ENCODE measurements around the gene WDR81. TPM values are rescaled to one million over a fixed set of nuclear protein-coding genes. Genes with fewer than 3 reads are reported as not detected.
A peak's percentile ranks its signal among the peaks of the same experiment; 100 is the strongest.

The WDR81 gene
- total and polyA plus RNA-seq, 10 of the 15 experiments (the other 5 are each of a cell fraction or from before 2014, with no cell fraction given), result 0.13 to 22.4 (median 7.3) TPM; not detected in 1

DNA sequence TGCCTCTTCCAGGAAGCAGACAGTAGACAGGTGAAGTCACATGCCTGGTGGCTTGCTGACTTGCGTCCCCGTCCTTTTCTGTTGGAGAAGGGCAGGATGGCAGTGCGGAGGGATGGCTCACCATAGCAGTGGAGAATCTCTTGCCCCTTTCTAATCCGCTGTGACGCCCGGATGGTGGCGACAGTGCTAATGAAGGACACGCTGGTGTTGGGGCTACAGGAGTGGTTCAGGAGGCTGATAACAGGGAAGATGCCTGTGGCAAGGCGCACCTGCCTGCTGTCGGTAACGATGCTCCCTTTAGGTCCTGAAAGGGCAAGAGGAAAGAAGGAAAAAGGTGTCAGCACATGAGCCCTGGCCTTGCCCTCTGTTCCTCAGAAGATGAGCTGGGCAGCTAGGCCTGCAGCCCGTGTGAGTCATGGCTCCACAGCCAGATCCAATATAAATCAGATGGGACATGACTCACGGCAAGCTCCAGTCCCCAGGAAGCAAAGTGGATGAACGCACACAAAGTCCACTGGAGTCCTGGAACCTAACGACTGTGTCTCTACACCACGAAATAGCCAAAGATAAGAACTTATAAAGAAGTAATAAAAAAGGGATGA lies 62.9 kb downstream of the WDR81 start:
- Histone ChIP-seq H3K27me3 (replicated peaks in 1 of 2; ENCODE audit: control insufficient read depth in 2 of 2, insufficient read depth in 2 of 2, low read length in 1 of 2) (no peaks in the 10 kb centered on the region), H2AFZ (ENCODE audit: control insufficient read depth, low read depth, low read length) (no peak overlapping the region), H3K4me1 (ENCODE audit: control insufficient read depth, insufficient read depth, low read length) (no peaks in the 10 kb centered on the region), H3K79me2 (ENCODE audit: control insufficient read depth, insufficient read depth, low read length) (no peaks in the 10 kb centered on the region), H4K20me1 (ENCODE audit: control insufficient read depth, insufficient read depth) (no peaks in the 10 kb centered on the region), H3K9ac (ENCODE audit: control insufficient read depth, insufficient read depth, low read length) (no peak overlapping the region), H3K9me3 (replicated peaks; ENCODE audit: control insufficient read depth, insufficient read depth, low read length) (no peaks in the 10 kb centered on the region), H3K4me3 (no peak overlapping the region), H3K4me2 (ENCODE audit: control insufficient read depth, insufficient read depth) (no peak overlapping the region), H3K27ac (ENCODE audit: control insufficient read depth, insufficient read depth) (no peak overlapping the region), H3K36me3 (ENCODE audit: control insufficient read depth in 2 of 2, insufficient read depth in 2 of 2, low read length in 1 of 2) (peaks cover 11 to 12% of the 10 kb centered on the region in 2 experiments)
- ATAC-seq (no peak), DNase-seq (ENCODE audit: low read depth, low spot score) (no peak), FAIRE-seq (no peak)
- in situ Hi-C loops (cut with MboI) (no loop called here), intact Hi-C loops (cut with micrococcal nuclease; ENCODE audit: unreplicated experiment) (loop anchor here (10.0 kb wide), 1 partner anchor 123 kb away; no protein-coding TSS in a partner anchor)
- 98% methylated on average over 16 of the region's 16 CpGs for WGBS (ENCODE audit: insufficient coverage, insufficient replicate concordance, low lambda C conversion rate, missing lambda C conversion rate)
- no peak for TF ChIP-seq ZBED1 (IDR thresholded peaks at IDR 0.05; ENCODE audit: borderline replicate concordance)
- TF ChIP-seq EED (IDR thresholded peaks at IDR 0.05; ENCODE audit: low read depth), result no peak
- TF ChIP-seq IKZF1 (conservative IDR thresholded peaks at IDR 0.05), result no peak
- TF ChIP-seq BMI1 (IDR thresholded peaks at IDR 0.05; ENCODE audit: borderline replicate concordance), result no peak
- TF ChIP-seq SP1 (IDR thresholded peaks at IDR 0.05; ENCODE audit: low read depth, low read length), result no peak
- no peak for TF ChIP-seq MEF2A (IDR thresholded peaks at IDR 0.05; ENCODE audit: insufficient read depth, low read depth, low read length)
- TF ChIP-seq MTA2 (IDR thresholded peaks at IDR 0.05; ENCODE audit: low read depth), result no peak
- no peak for TF ChIP-seq BACH1 (IDR thresholded peaks at IDR 0.05; ENCODE audit: borderline replicate concordance)
- TF ChIP-seq RUNX3 (IDR thresholded peaks at IDR 0.05; ENCODE audit: low read length), result no peak
- TF ChIP-seq KLF5 (IDR thresholded peaks at IDR 0.05; ENCODE audit: partially characterized antibody), result no peak
- TF ChIP-seq REST (IDR thresholded peaks at IDR 0.05; ENCODE audit: low read depth, low read length), result no peak
- ChIA-PET POLR2A (no interaction called here), CTCF (interaction anchor here (8.5 kb wide), 1 partner anchor 67 kb away, joined by 121 read pairs; no protein-coding TSS in a partner anchor), SMC1A (ENCODE audit: uncharacterized antibody, unreplicated experiment) (interaction anchor here (0.8 kb wide), 1 partner anchor 66 kb away, joined by 4 read pairs; no protein-coding TSS in a partner anchor), RAD21 (ENCODE audit: unreplicated experiment) (interaction anchor here (0.6 kb wide), 1 partner anchor 8 kb away, joined by 3 read pairs; no protein-coding TSS in a partner anchor)
- no TSS peak for BruUV-seq (replicated peaks)

MicroRNA genes within 50 kb of the gene (microRNA counts, 767-probe panel; counts per million panel counts)
- microRNA hsa-miR-22-3p, result 2,876 counts per million, percentile 87 among the panel's probes with 10 or more counts

Other genes starting within 250 kb of the WDR81 start
Only the 7 nearest of the 12 such genes appear.
- 9.4 and 11.6 TPM in 2 replicates for gene SLC43A2, start 95.9 kb upstream of the WDR81 start, total RNA-seq (2014; rRNA removed)
- 3.5 and 4.7 TPM in 2 replicates for gene SLC43A2, start 95.9 kb upstream of the WDR81 start, total RNA-seq (2014; rRNA removed; fragmentation: Illumina TruSeq; extraction: Trizol)
- gene SLC43A2, start 95.9 kb upstream of the WDR81 start, total RNA-seq (2021), result 14.0 and 14.1 TPM in 2 replicates
- 1.7 and 2.9 TPM in 2 replicates for gene SLC43A2, start 95.9 kb upstream of the WDR81 start, polyA plus RNA-seq (2011; rRNA removed)
- 1.6 and 3.9 TPM in 2 replicates for gene SLC43A2, start 95.9 kb upstream of the WDR81 start, polyA plus RNA-seq (2014; fragmentation: Illumina TruSeq; extraction: Trizol)
- gene SLC43A2, start 95.9 kb upstream of the WDR81 start, polyA plus RNA-seq (2014; fragmentation: Nextera tagmentation; extraction: Ambion mirVana), result under 1 TPM; 0.03 to 0.13 TPM
- gene SLC43A2, start 95.9 kb upstream of the WDR81 start, polyA plus RNA-seq (2014; rRNA removed), result 12.3 and 12.6 TPM in 2 replicates
- gene SLC43A2, start 95.9 kb upstream of the WDR81 start, polyA plus RNA-seq (2016; fragmentation: Nextera tagmentation; extraction: Ambion mirVana), result 1 to 10 TPM; 6.7 to 7.4 TPM
- 0.73 and 1.1 TPM in 2 replicates for gene SCARF1, start 79.0 kb upstream of the WDR81 start, total RNA-seq (2014; rRNA removed)
- gene SCARF1, start 79.0 kb upstream of the WDR81 start, total RNA-seq (2014; rRNA removed; fragmentation: Illumina TruSeq; extraction: Trizol), result 0.40 and 0.51 TPM in 2 replicates
- 1.4 and 1.7 TPM in 2 replicates for gene SCARF1, start 79.0 kb upstream of the WDR81 start, total RNA-seq (2021)
- gene SCARF1, start 79.0 kb upstream of the WDR81 start, polyA plus RNA-seq (2011; rRNA removed), result 0.27 and 0.45 TPM in 2 replicates
- gene SCARF1, start 79.0 kb upstream of the WDR81 start, polyA plus RNA-seq (2014; fragmentation: Illumina TruSeq; extraction: Trizol), result 0.26 TPM in 1 of 2 replicates, not detected in the other
- gene SCARF1, start 79.0 kb upstream of the WDR81 start, polyA plus RNA-seq (2014; fragmentation: Nextera tagmentation; extraction: Ambion mirVana), result under 1 TPM; 0.10 to 0.15 TPM
- 1.0 and 1.9 TPM in 2 replicates for gene SCARF1, start 79.0 kb upstream of the WDR81 start, polyA plus RNA-seq (2014; rRNA removed)
- gene SCARF1, start 79.0 kb upstream of the WDR81 start, polyA plus RNA-seq (2016; fragmentation: Nextera tagmentation; extraction: Ambion mirVana), result under 1 TPM; 0.33 to 0.54 TPM
- 5.3 and 6.0 TPM in 2 replicates for gene RILP, start 74.8 kb upstream of the WDR81 start, total RNA-seq (2014; rRNA removed)
- 2.4 and 3.3 TPM in 2 replicates for gene RILP, start 74.8 kb upstream of the WDR81 start, total RNA-seq (2014; rRNA removed; fragmentation: Illumina TruSeq; extraction: Trizol)
- 3.5 and 4.2 TPM in 2 replicates for gene RILP, start 74.8 kb upstream of the WDR81 start, total RNA-seq (2021)
- 1.2 and 2.0 TPM in 2 replicates for gene RILP, start 74.8 kb upstream of the WDR81 start, polyA plus RNA-seq (2011; rRNA removed)
- gene RILP, start 74.8 kb upstream of the WDR81 start, polyA plus RNA-seq (2014; fragmentation: Illumina TruSeq; extraction: Trizol), result 0.79 and 2.6 TPM in 2 replicates
- under 1 TPM in 1 of 2 experiments, not detected in 1; 0.60 TPM for gene RILP, start 74.8 kb upstream of the WDR81 start, polyA plus RNA-seq (2014; fragmentation: Nextera tagmentation; extraction: Ambion mirVana)
- 6.1 and 8.1 TPM in 2 replicates for gene RILP, start 74.8 kb upstream of the WDR81 start, polyA plus RNA-seq (2014; rRNA removed)
- gene RILP, start 74.8 kb upstream of the WDR81 start, polyA plus RNA-seq (2016; fragmentation: Nextera tagmentation; extraction: Ambion mirVana), result 1 to 10 TPM; 2.2 to 3.5 TPM
- 119 and 157 TPM in 2 replicates for gene PRPF8, start 39.8 kb upstream of the WDR81 start, total RNA-seq (2014; rRNA removed)
- 75.0 and 77.2 TPM in 2 replicates for gene PRPF8, start 39.8 kb upstream of the WDR81 start, total RNA-seq (2014; rRNA removed; fragmentation: Illumina TruSeq; extraction: Trizol)
- 313 and 337 TPM in 2 replicates for gene PRPF8, start 39.8 kb upstream of the WDR81 start, total RNA-seq (2021)
- 45.4 and 156 TPM in 2 replicates for gene PRPF8, start 39.8 kb upstream of the WDR81 start, polyA plus RNA-seq (2011; rRNA removed)
- 193 and 227 TPM in 2 replicates for gene PRPF8, start 39.8 kb upstream of the WDR81 start, polyA plus RNA-seq (2014; fragmentation: Illumina TruSeq; extraction: Trizol)
- 100 to 1,000 TPM; 133 to 167 TPM for gene PRPF8, start 39.8 kb upstream of the WDR81 start, polyA plus RNA-seq (2014; fragmentation: Nextera tagmentation; extraction: Ambion mirVana)
- 123 and 163 TPM in 2 replicates for gene PRPF8, start 39.8 kb upstream of the WDR81 start, polyA plus RNA-seq (2014; rRNA removed)
- 100 to 1,000 TPM; 224 to 238 TPM for gene PRPF8, start 39.8 kb upstream of the WDR81 start, polyA plus RNA-seq (2016; fragmentation: Nextera tagmentation; extraction: Ambion mirVana)
- gene TLCD2, start 14.3 kb upstream of the WDR81 start, total RNA-seq (2014; rRNA removed), result 0.05 and 0.06 TPM in 2 replicates
- gene TLCD2, start 14.3 kb upstream of the WDR81 start, total RNA-seq (2014; rRNA removed; fragmentation: Illumina TruSeq; extraction: Trizol), result 0.04 and 0.05 TPM in 2 replicates
- gene TLCD2, start 14.3 kb upstream of the WDR81 start, total RNA-seq (2021), result 0.08 and 0.15 TPM in 2 replicates
- 0.01 and 0.03 TPM in 2 replicates for gene TLCD2, start 14.3 kb upstream of the WDR81 start, polyA plus RNA-seq (2011; rRNA removed)
- gene TLCD2, start 14.3 kb upstream of the WDR81 start, polyA plus RNA-seq (2014; fragmentation: Illumina TruSeq; extraction: Trizol), result 0.06 TPM in 1 of 2 replicates, not detected in the other
- gene TLCD2, start 14.3 kb upstream of the WDR81 start, polyA plus RNA-seq (2014; fragmentation: Nextera tagmentation; extraction: Ambion mirVana), result under 1 TPM; 0.02 TPM
- 0.11 and 0.13 TPM in 2 replicates for gene TLCD2, start 14.3 kb upstream of the WDR81 start, polyA plus RNA-seq (2014; rRNA removed)
- not detected for gene TLCD2, start 14.3 kb upstream of the WDR81 start, polyA plus RNA-seq (2016; fragmentation: Nextera tagmentation; extraction: Ambion mirVana)
- gene SERPINF2, start 18.2 kb downstream of the WDR81 start, total RNA-seq (2014; rRNA removed), result 0.11 TPM in 1 of 2 replicates, not detected in the other
- gene SERPINF2, start 18.2 kb downstream of the WDR81 start, total RNA-seq (2014; rRNA removed; fragmentation: Illumina TruSeq; extraction: Trizol), result 0.04 TPM in 1 of 2 replicates, not detected in the other
- gene SERPINF2, start 18.2 kb downstream of the WDR81 start, total RNA-seq (2021), result 0.21 and 0.40 TPM in 2 replicates
- gene SERPINF2, start 18.2 kb downstream of the WDR81 start, polyA plus RNA-seq (2011; rRNA removed), result 0.14 TPM in 1 of 2 replicates, not detected in the other
- gene SERPINF2, start 18.2 kb downstream of the WDR81 start, polyA plus RNA-seq (2014; fragmentation: Illumina TruSeq; extraction: Trizol), result not detected in 2 replicates
- gene SERPINF2, start 18.2 kb downstream of the WDR81 start, polyA plus RNA-seq (2014; fragmentation: Nextera tagmentation; extraction: Ambion mirVana), result not detected
- gene SERPINF2, start 18.2 kb downstream of the WDR81 start, polyA plus RNA-seq (2014; rRNA removed), result 0.03 TPM in 1 of 2 replicates, not detected in the other
- not detected for gene SERPINF2, start 18.2 kb downstream of the WDR81 start, polyA plus RNA-seq (2016; fragmentation: Nextera tagmentation; extraction: Ambion mirVana)
- gene SERPINF1, start 37.4 kb downstream of the WDR81 start, total RNA-seq (2014; rRNA removed), result 2.3 and 6.3 TPM in 2 replicates
- 2.4 and 2.9 TPM in 2 replicates for gene SERPINF1, start 37.4 kb downstream of the WDR81 start, total RNA-seq (2014; rRNA removed; fragmentation: Illumina TruSeq; extraction: Trizol)
- 3.0 and 3.4 TPM in 2 replicates for gene SERPINF1, start 37.4 kb downstream of the WDR81 start, total RNA-seq (2021)
- 0.18 and 0.19 TPM in 2 replicates for gene SERPINF1, start 37.4 kb downstream of the WDR81 start, polyA plus RNA-seq (2011; rRNA removed)
- 1.8 and 3.3 TPM in 2 replicates for gene SERPINF1, start 37.4 kb downstream of the WDR81 start, polyA plus RNA-seq (2014; fragmentation: Illumina TruSeq; extraction: Trizol)
- gene SERPINF1, start 37.4 kb downstream of the WDR81 start, polyA plus RNA-seq (2014; fragmentation: Nextera tagmentation; extraction: Ambion mirVana), result 1 to 10 TPM; 1.7 to 1.9 TPM
- gene SERPINF1, start 37.4 kb downstream of the WDR81 start, polyA plus RNA-seq (2014; rRNA removed), result 4.4 and 4.9 TPM in 2 replicates
- 1 to 10 TPM; 4.5 to 5.5 TPM for gene SERPINF1, start 37.4 kb downstream of the WDR81 start, polyA plus RNA-seq (2016; fragmentation: Nextera tagmentation; extraction: Ambion mirVana)

Data from GM12878 (cell line).